Measurements from ENCODE around the gene PRKCH. TPM values are rescaled to one million over a fixed set of nuclear protein-coding genes. Genes with fewer than 3 reads are reported as not detected.

Gene PRKCH
- total RNA-seq, 2 experiments from 2014 or later = 0.85 to 2.3 TPM

GRCh38 chr14:61466249-61466904 lies 145.0 kb downstream of the PRKCH start:
- Histone ChIP-seq H3K9me2 (ENCODE audit: insufficient read depth, low read length) (no peaks in the 10 kb centered on the region), H3K36me3 (ENCODE audit: insufficient read depth, low read length) (no peaks in the 10 kb centered on the region), H2AFZ (ENCODE audit: low read length) (no peak overlapping the region), H3K4me2 (ENCODE audit: low read length) (no peak overlapping the region), H3K9me3 (ENCODE audit: low read length) (peaks cover 10% of the 10 kb centered on the region; the same call in 1 of the 2 replicates), H3K79me2 (ENCODE audit: insufficient read depth, low read depth, low read length) (no peaks in the 10 kb centered on the region), H4K20me1 (ENCODE audit: insufficient read depth, low read length) (no peaks in the 10 kb centered on the region), H3K4me1 (ENCODE audit: insufficient read depth, low read length, poor library complexity, severe bottlenecking) (peaks cover 45% of the 10 kb centered on the region), H3K27ac (ENCODE audit: low read depth, low read length, poor library complexity, severe bottlenecking) (no peak overlapping the region), H3K4me3 (ENCODE audit: low read depth, low read length, poor library complexity, severe bottlenecking) (no peak overlapping the region)
- intact Hi-C loops (cut with micrococcal nuclease; ENCODE audit: unreplicated experiment) = no loop called here
- DNase-seq (ENCODE audit: low spot score) = no peak
- POLR2A ChIA-PET = interaction anchor here (0.6 kb wide), 2 partner anchors 333 to 337 kb away, joined by 3 to 7 read pairs; no protein-coding TSS in a partner anchor
- TF ChIP-seq CTCF (conservative IDR thresholded peaks at IDR 0.05; ENCODE audit: low read length) = no peak
- TF ChIP-seq EZH2phosphoT487 (IDR thresholded peaks at IDR 0.05; ENCODE audit: borderline replicate concordance, low read depth, low read length) = no peak
- no TSS peak for BruUV-seq (replicated peaks)
- CTCF ChIA-PET (ENCODE audit: unreplicated experiment) = interaction anchor here (1.2 kb wide), 1 partner anchor 371 kb away, joined by 4 read pairs; no protein-coding TSS in a partner anchor

GRCh38 chr14:61466905-61467280 lies 145.5 kb downstream of the PRKCH start:
- Histone ChIP-seq H3K9me2 (ENCODE audit: insufficient read depth, low read length) (no peaks in the 10 kb centered on the region), H4K20me1 (ENCODE audit: insufficient read depth, low read length) (no peaks in the 10 kb centered on the region), H3K4me3 (ENCODE audit: low read depth, low read length, poor library complexity, severe bottlenecking) (no peak overlapping the region), H3K27ac (ENCODE audit: low read depth, low read length, poor library complexity, severe bottlenecking) (no peak overlapping the region), H2AFZ (ENCODE audit: low read length) (no peak overlapping the region), H3K4me1 (ENCODE audit: insufficient read depth, low read length, poor library complexity, severe bottlenecking) (peaks cover 46% of the 10 kb centered on the region), H3K79me2 (ENCODE audit: insufficient read depth, low read depth, low read length) (no peaks in the 10 kb centered on the region), H3K4me2 (ENCODE audit: low read length) (no peak overlapping the region), H3K36me3 (ENCODE audit: insufficient read depth, low read length) (no peaks in the 10 kb centered on the region), H3K9me3 (ENCODE audit: low read length) (peaks cover 10% of the 10 kb centered on the region; the same call in 1 of the 2 replicates)
- intact Hi-C loops (cut with micrococcal nuclease; ENCODE audit: unreplicated experiment) = no loop called here
- no peak for TF ChIP-seq EZH2phosphoT487 (IDR thresholded peaks at IDR 0.05; ENCODE audit: borderline replicate concordance, low read depth, low read length)
- no peak for TF ChIP-seq CTCF (conservative IDR thresholded peaks at IDR 0.05; ENCODE audit: low read length)
- BruUV-seq (replicated peaks) = no TSS peak
- POLR2A ChIA-PET = interaction anchor here (0.6 kb wide), 2 partner anchors 332 to 337 kb away, joined by 3 to 7 read pairs; no protein-coding TSS in a partner anchor
- CTCF ChIA-PET (ENCODE audit: unreplicated experiment) = interaction anchor here (1.2 kb wide), 1 partner anchor 371 kb away, joined by 4 read pairs; no protein-coding TSS in a partner anchor
- DNase-seq (ENCODE audit: low spot score) = no peak

GRCh38 chr14:61467296-61467695 lies 145.9 kb downstream of the PRKCH start:
- no peak overlapping the region for H3K27ac ChIP-seq (ENCODE audit: low read depth, low read length, poor library complexity, severe bottlenecking)
- BruUV-seq (replicated peaks) = no TSS peak
- H3K79me2 ChIP-seq (ENCODE audit: insufficient read depth, low read depth, low read length) = no peaks in the 10 kb centered on the region
- no peak overlapping the region for H3K4me3 ChIP-seq (ENCODE audit: low read depth, low read length, poor library complexity, severe bottlenecking)
- DNase-seq (ENCODE audit: low spot score) = no peak
- H4K20me1 ChIP-seq (ENCODE audit: insufficient read depth, low read length) = no peaks in the 10 kb centered on the region
- intact Hi-C loops (cut with micrococcal nuclease; ENCODE audit: unreplicated experiment) = no loop called here
- no peak overlapping the region for H3K4me2 ChIP-seq (ENCODE audit: low read length)
- peaks cover 10% of the 10 kb centered on the region; the same call in 1 of the 2 replicates for H3K9me3 ChIP-seq (ENCODE audit: low read length)
- H2AFZ ChIP-seq (ENCODE audit: low read length) = no peak overlapping the region
- H3K4me1 ChIP-seq (ENCODE audit: insufficient read depth, low read length, poor library complexity, severe bottlenecking) = peaks cover 46% of the 10 kb centered on the region
- no peaks in the 10 kb centered on the region for H3K9me2 ChIP-seq (ENCODE audit: insufficient read depth, low read length)
- no peaks in the 10 kb centered on the region for H3K36me3 ChIP-seq (ENCODE audit: insufficient read depth, low read length)
- ChIA-PET POLR2A (interaction anchor here (0.6 kb wide), 1 partner anchor 332 kb away, joined by 7 read pairs; no protein-coding TSS in a partner anchor), CTCF (ENCODE audit: unreplicated experiment) (interaction anchor here (1.2 kb wide), 1 partner anchor 370 kb away, joined by 4 read pairs; no protein-coding TSS in a partner anchor)
- TF ChIP-seq CTCF (conservative IDR thresholded peaks at IDR 0.05; ENCODE audit: low read length) (no peak), EZH2phosphoT487 (IDR thresholded peaks at IDR 0.05; ENCODE audit: borderline replicate concordance, low read depth, low read length) (no peak)
